Transverse colon (tissue), 4 donors: ENCODE results near the gene GLI3. TPM values are rescaled to one million over a fixed set of nuclear protein-coding genes. Genes with fewer than 3 reads are reported as not detected.

Source experiments
- DNase-seq: peaks from one replicate; pipeline ENCODE4 v3.0.0-alpha.2; 2019
- H3K27ac ChIP-seq, 4 donors: fragments of 200-600 bp; sonication (generic); 2 replicates each; pipeline ENCODE4 v1.5.1; 2016 to 2018; ENCODE audit warnings: inconsistent platforms in 4 of 4
- H3K27me3 ChIP-seq: fragments of 200-600 bp; sonication (generic); 2 replicates; pipeline ENCODE4 v1.5.1; 2017; ENCODE audit warnings: inconsistent platforms
- H3K36me3 ChIP-seq, 4 donors: fragments of 200-600 bp; sonication (generic); 2 replicates each; pipeline ENCODE4 v1.5.1; 2017 to 2019; ENCODE audit warnings: inconsistent platforms in 4 of 4
- H3K4me1 ChIP-seq, 4 donors: fragments of 200-600 bp; sonication (generic); 2 replicates each; pipeline ENCODE4 v1.5.1; 2017 to 2020; ENCODE audit warnings: inconsistent platforms in 4 of 4
- H3K4me3 ChIP-seq, 4 donors: fragments of 200-600 bp; sonication (generic); 1 replicate in 1 of 4; 2 replicates in 3 of 4; pipeline versions ENCODE4 v1.5.1 to v1.6.1; 2017 to 2019; ENCODE audit warnings: inconsistent platforms in 4 of 4
- H3K9me3 ChIP-seq, 2 donors: fragments of 200-600 bp; sonication (generic); 2 replicates each; pipeline ENCODE4 v1.5.1; 2017 to 2019; ENCODE audit warnings: inconsistent platforms in 2 of 2
- CTCF ChIP-seq, 5 experiments: fragments of 200-600 bp in 3 of 5; fragments of 450-650 bp in 2 of 5; sonication (generic) in 3 of 5; IDR thresholded peaks; 1 replicate in 2 of 5; 2 replicates in 3 of 5; pipeline ENCODE4 v1.5.1; 2016 to 2017; ENCODE audit warnings: antibody characterized with exemption in 5 of 5, inconsistent platforms in 3 of 5, mild to moderate bottlenecking in 2 of 5, moderate library complexity in 1 of 5
- EP300 ChIP-seq: sonication (generic); formaldehyde crosslinking; IDR thresholded peaks from one replicate; pipeline ENCODE4 v1.6.1; 2017; ENCODE audit warnings: antibody characterized with exemption, low read depth
- POLR2A ChIP-seq: fragments of 450-650 bp; IDR thresholded peaks from one replicate; pipeline ENCODE4 v1.6.1; 2016; ENCODE audit warnings: antibody characterized with exemption, mild to moderate bottlenecking, moderate library complexity
- POLR2AphosphoS5 ChIP-seq, 3 donors: sonication (generic); formaldehyde crosslinking; IDR thresholded peaks; one replicate each; pipeline ENCODE4 v1.6.1; 2016; ENCODE audit warnings: antibody characterized with exemption in 3 of 3
- WGBS, 2 donors: methylation state at CpG; one replicate each; pipeline ENCODE4 v1.1.5; 2018; ENCODE audit warnings: low coverage in 1 of 2; 5-methylcytosine and 5-hydroxymethylcytosine counted together
- in situ Hi-C, 4 donors: fragments of 200-750 bp; cut with MboI; loops; one replicate each; pipeline versions ENCODE4 v1.15.0 to v1.15.1; 2017; ENCODE audit warnings: low sequenced_read_pairs in 3 of 4, low pct_ligation_motif_present in 1 of 4, low pct_unique_long_range_greater_than_20kb in 1 of 4
- intact Hi-C: fragments of 100-400 bp; cut with DNase I; formaldehyde crosslinking; loops from one replicate; pipeline ENCODE4 v1.15.1; 2023; ENCODE audit warnings: low total_unique reads
- total RNA-seq, 4 donors: library from RNA; depleted of rRNA; stranded (reverse); fragments of >200 nt; gene quantifications; one replicate each; pipeline ENCODE4 v1.1.0, GENCODE V29; 2016

GLI3 gene
- total RNA-seq, 4 donors from 2014 or later: 3.7 to 41.1 (median 5.3) TPM

- no peaks in the 10 kb centered on the region for H3K9me3 ChIP-seq
- H3K27me3 ChIP-seq: no peaks in the 10 kb centered on the region
- TF ChIP-seq POLR2AphosphoS5 (IDR thresholded peaks at IDR 0.05): no peak
- TF ChIP-seq POLR2A: no peak
- TF ChIP-seq CTCF (IDR thresholded peaks at IDR 0.05): no peak
- TF ChIP-seq EP300: no peak
- H3K4me3 ChIP-seq: no peak overlapping the region
- no peak overlapping the region for H3K27ac ChIP-seq
- DNase-seq: no peak
- H3K4me1 ChIP-seq: no peaks in the 10 kb centered on the region
- 82 to 92% methylated on average over 2 to 4 of the region's 4 CpGs for WGBS, 2 donors
- in situ Hi-C loops: no loop called here
- no peaks in the 10 kb centered on the region for H3K36me3 ChIP-seq
- intact Hi-C loops: no loop called here
These were observed 27.0 kb upstream of the GLI3 start for GRCh38 chr7:42263971-42264370.

- Histone ChIP-seq H3K4me3 (no peak overlapping the region), H3K4me1 (no peaks in the 10 kb centered on the region), H3K27me3 (no peaks in the 10 kb centered on the region), H3K27ac (peak overlapping the region in 3 of 4 donors; percentile 28 to 46 (median 31)), H3K36me3 (no peaks in the 10 kb centered on the region), H3K9me3 (no peaks in the 10 kb centered on the region)
- intact Hi-C loops (no loop called here), in situ Hi-C loops (no loop called here)
- WGBS, 2 donors: 58% methylated on average over 7 of the region's 7 CpGs; no CpG with 5 or more reads in 1 of the 2 donors
- TF ChIP-seq CTCF (IDR thresholded peaks at IDR 0.05): no peak
- peak; percentile 77 for TF ChIP-seq EP300
- TF ChIP-seq POLR2AphosphoS5 (IDR thresholded peaks at IDR 0.05): peak in 2 of 3 donors; percentile 35 to 62
- no peak for TF ChIP-seq POLR2A
- DNase-seq: peak; percentile 36
These were observed 26.0 kb upstream of the GLI3 start for GRCh38 chr7:42262964-42263363.

- no peak for DNase-seq
- no peaks in the 10 kb centered on the region for H3K9me3 ChIP-seq
- no peaks in the 10 kb centered on the region for H3K27me3 ChIP-seq
- intact Hi-C loops (no loop called here), in situ Hi-C loops (no loop called here)
- no peak overlapping the region for H3K4me3 ChIP-seq
- 80 to 95% methylated on average over 4 to 5 of the region's 5 CpGs for WGBS, 2 donors
- H3K27ac ChIP-seq: no peak overlapping the region
- no peaks in the 10 kb centered on the region for H3K36me3 ChIP-seq
- TF ChIP-seq EP300 (no peak), POLR2AphosphoS5 (IDR thresholded peaks at IDR 0.05) (peak in 1 of 3 donors; percentile 7), CTCF (IDR thresholded peaks at IDR 0.05) (no peak)
- no peaks in the 10 kb centered on the region for H3K4me1 ChIP-seq
These were observed 17.2 kb upstream of the GLI3 start for GRCh38 chr7:42254217-42254616.

- Histone ChIP-seq H3K27me3 (no peaks in the 10 kb centered on the region), H3K4me3 (no peak overlapping the region), H3K27ac (no peak overlapping the region), H3K36me3 (no peaks in the 10 kb centered on the region), H3K4me1 (no peaks in the 10 kb centered on the region), H3K9me3 (no peaks in the 10 kb centered on the region)
- no peak for TF ChIP-seq EP300
- no peak for TF ChIP-seq POLR2AphosphoS5 (IDR thresholded peaks at IDR 0.05)
- TF ChIP-seq CTCF (IDR thresholded peaks at IDR 0.05): no peak
- no peak for TF ChIP-seq POLR2A
- in situ Hi-C loops: no loop called here
- intact Hi-C loops: no loop called here
- 88 to 100% methylated on average over 1 to 3 of the region's 3 CpGs for WGBS, 2 donors
- DNase-seq: no peak
These were observed 16.3 kb upstream of the GLI3 start for GRCh38 chr7:42253316-42253715.
